ENCODE data around the gene PGM1.

The PGM1 gene

GRCh38 chr1:63635681-63636080, 42.5 kb downstream of the PGM1 start:
- DNase-seq: no peak

- peak; percentile 16 for DNase-seq
Measured at GRCh38 chr1:63636192-63637105, 43.2 kb downstream of the PGM1 start.

- no peak for DNase-seq
Measured at GRCh38 chr1:63638471-63638870, 45.3 kb downstream of the PGM1 start.

GRCh38 chr1:63638875-63639274, 45.7 kb downstream of the PGM1 start:
- no peak for DNase-seq

GRCh38 chr1:63640633-63641567, 47.7 kb downstream of the PGM1 start:
- no peak for DNase-seq

GRCh38 chr1:63641615-63642014, 48.4 kb downstream of the PGM1 start:
- DNase-seq: no peak

GRCh38 chr1:63642901-63643300, 49.7 kb downstream of the PGM1 start:
- DNase-seq: no peak

- no peak for DNase-seq
Measured at GRCh38 chr1:63643517-63643916, 50.3 kb downstream of the PGM1 start.

- peak; percentile 63 for DNase-seq
Measured at GRCh38 chr1:63643926-63644325, 50.7 kb downstream of the PGM1 start.

GRCh38 chr1:63645317-63645716, 52.1 kb downstream of the PGM1 start:
- DNase-seq: no peak

- no peak for DNase-seq
Measured at GRCh38 chr1:63648689-63649088, 55.5 kb downstream of the PGM1 start.

GRCh38 chr1:63651161-63651701, 58.0 kb downstream of the PGM1 start:
- DNase-seq: no peak

- DNase-seq: no peak
Measured at GRCh38 chr1:63653976-63654375, 60.8 kb downstream of the PGM1 start.

GRCh38 chr1:63659448-63659847, 66.2 kb downstream of the PGM1 start:
- DNase-seq: no peak

- DNase-seq: no peak
Measured at GRCh38 chr1:63662056-63662836, 69.0 kb downstream of the PGM1 start.

GRCh38 chr1:63662841-63663240, 69.6 kb downstream of the PGM1 start:
- peak; percentile 42 for DNase-seq

- DNase-seq: no peak
Measured at GRCh38 chr1:63663301-63663700, 70.1 kb downstream of the PGM1 start.

- no peak for DNase-seq
Measured at GRCh38 chr1:63663873-63664272, 70.7 kb downstream of the PGM1 start.

GRCh38 chr1:63664742-63665141, 71.5 kb downstream of the PGM1 start:
- no peak for DNase-seq

- no peak for DNase-seq
Measured at GRCh38 chr1:63665410-63665809, 72.2 kb downstream of the PGM1 start.

- no peak for DNase-seq
Measured at GRCh38 chr1:63665824-63666223, 72.6 kb downstream of the PGM1 start.

GRCh38 chr1:63668298-63668697, 75.1 kb downstream of the PGM1 start:
- DNase-seq: no peak
